ENCODE measurements around the gene NDUFB3. TPM values are rescaled to one million over a fixed set of nuclear protein-coding genes. Genes with fewer than 3 reads are reported as not detected.

NDUFB3 gene
- total RNA-seq, 1 donor from 2014 or later: 87.7 TPM

Small RNA genes within 50 kb of the gene (small RNA-seq; reads per million reads assigned to genes)
- gene RNU6-1206P: not detected

Other genes starting within 250 kb of the NDUFB3 start
- 99.2 TPM for gene CLK1, start 207.3 kb upstream of the NDUFB3 start, total RNA-seq
- gene PPIL3, start 182.9 kb upstream of the NDUFB3 start, total RNA-seq: 63.7 TPM
- gene NIF3L1, start 182.6 kb upstream of the NDUFB3 start, total RNA-seq: 23.0 TPM
- gene ORC2, start 108.3 kb upstream of the NDUFB3 start, total RNA-seq: 17.2 TPM
- 16.7 TPM for gene HYCC2, start 330 bp upstream of the NDUFB3 start, total RNA-seq
- 62.6 TPM for gene CFLAR, start 44.2 kb downstream of the NDUFB3 start, total RNA-seq
- 16.2 TPM for gene CASP10, start 111.1 kb downstream of the NDUFB3 start, total RNA-seq
- gene CASP8, start 188.5 kb downstream of the NDUFB3 start, total RNA-seq: 8.4 TPM